MCF 10A (cell line): ENCODE data around the gene TAF3. TPM values are rescaled to one million over a fixed set of nuclear protein-coding genes. Genes with fewer than 3 reads are reported as not detected.

Source experiments
- BruUV-seq: library from RNA; stranded (reverse); fragments of 400-500 nt; replicated peaks from 2 replicates; lab custom pipeline; 2021; lab: Mats Ljungman, UMichigan
- CTCF ChIA-PET: fragments of 300-600 bp; sonication (Branson Sonifier 250); formaldehyde crosslinking; extraction: SDS; loops from one replicate; lab custom pipeline; 2021; ENCODE audit warnings: antibody characterized with exemption, inconsistent platforms; lab: Yijun Ruan, JAX
- POLR2A ChIA-PET: fragments of 300-600, 350-650 bp; sonication (Branson Sonifier 250); formaldehyde crosslinking; extraction: SDS; loops from one replicate; lab custom pipeline; 2020; ENCODE audit warnings: antibody characterized with exemption, inconsistent platforms; lab: Yijun Ruan, JAX
- DNase-seq: peaks from one replicate; pipeline ENCODE4 v3.0.0-alpha.2; 2018; ENCODE audit not compliant: unreplicated experiment
- H3K27ac Mint-ChIP-seq: one replicate; pipeline ENCODE4 v1.8.0; 2022; ENCODE audit warnings: mild to moderate bottlenecking, low read depth, mixed read lengths; ENCODE audit not compliant: unreplicated experiment
- H3K27me3 Mint-ChIP-seq: one replicate; pipeline ENCODE4 v1.8.0; 2022; ENCODE audit warnings: mixed read lengths; ENCODE audit not compliant: insufficient read depth, unreplicated experiment
- H3K36me3 Mint-ChIP-seq: one replicate; pipeline ENCODE4 v1.8.0; 2022; ENCODE audit warnings: mild to moderate bottlenecking, moderate library complexity, mixed read lengths; ENCODE audit not compliant: insufficient read depth, unreplicated experiment
- H3K4me1 Mint-ChIP-seq: one replicate; pipeline ENCODE4 v1.8.0; 2022; ENCODE audit warnings: mixed read lengths; ENCODE audit not compliant: insufficient read depth, unreplicated experiment
- H3K4me3 Mint-ChIP-seq: one replicate; pipeline ENCODE4 v1.8.0; 2022; ENCODE audit warnings: mild to moderate bottlenecking, moderate library complexity, mixed read lengths; ENCODE audit not compliant: unreplicated experiment
- H3K9me3 Mint-ChIP-seq: one replicate; pipeline ENCODE4 v1.8.0; 2022; ENCODE audit warnings: mixed read lengths; ENCODE audit not compliant: unreplicated experiment
- intact Hi-C: fragments of 100-400 bp; cut with micrococcal nuclease; formaldehyde crosslinking; loops from 2 replicates; pipeline ENCODE4 v1.14.1; 2022
- total RNA-seq: library from RNA; stranded (reverse); gene quantifications from 2 replicates; pipeline ENCODE4 v1.2.3, GENCODE V29; 2022
- TF ChIP-seq, protein P1 (sequence below): fragments of 200-600 bp; IDR thresholded peaks from one replicate; pipeline ENCODE4 v1.8.0; 2022; ENCODE audit warnings: antibody characterized with exemption, mild to moderate bottlenecking; ENCODE audit not compliant: unreplicated experiment

TAF3 gene
- total RNA-seq, 1 experiment from 2014 or later: 9.9 TPM

DNA sequence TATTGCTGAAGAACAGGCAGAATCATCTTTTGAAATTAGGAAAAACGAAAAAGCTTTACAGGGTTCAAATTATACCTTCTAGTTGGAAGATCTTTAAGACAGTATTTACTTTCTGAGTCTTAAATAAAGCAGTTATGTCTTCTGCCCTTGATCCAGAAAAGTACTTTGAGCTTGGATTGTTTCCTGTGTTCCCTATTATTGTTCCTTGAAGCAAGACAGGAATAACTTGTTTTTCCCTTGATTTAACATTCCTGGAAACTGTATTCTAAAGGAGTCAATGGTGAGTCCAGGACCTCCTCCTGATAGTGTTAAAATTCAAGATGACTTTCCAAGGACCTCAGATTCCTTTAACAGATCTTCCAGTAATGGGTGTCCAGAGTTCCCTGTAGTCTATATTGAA lies 161.9 kb downstream of the TAF3 start:
- TF ChIP-seq, protein P1, sequence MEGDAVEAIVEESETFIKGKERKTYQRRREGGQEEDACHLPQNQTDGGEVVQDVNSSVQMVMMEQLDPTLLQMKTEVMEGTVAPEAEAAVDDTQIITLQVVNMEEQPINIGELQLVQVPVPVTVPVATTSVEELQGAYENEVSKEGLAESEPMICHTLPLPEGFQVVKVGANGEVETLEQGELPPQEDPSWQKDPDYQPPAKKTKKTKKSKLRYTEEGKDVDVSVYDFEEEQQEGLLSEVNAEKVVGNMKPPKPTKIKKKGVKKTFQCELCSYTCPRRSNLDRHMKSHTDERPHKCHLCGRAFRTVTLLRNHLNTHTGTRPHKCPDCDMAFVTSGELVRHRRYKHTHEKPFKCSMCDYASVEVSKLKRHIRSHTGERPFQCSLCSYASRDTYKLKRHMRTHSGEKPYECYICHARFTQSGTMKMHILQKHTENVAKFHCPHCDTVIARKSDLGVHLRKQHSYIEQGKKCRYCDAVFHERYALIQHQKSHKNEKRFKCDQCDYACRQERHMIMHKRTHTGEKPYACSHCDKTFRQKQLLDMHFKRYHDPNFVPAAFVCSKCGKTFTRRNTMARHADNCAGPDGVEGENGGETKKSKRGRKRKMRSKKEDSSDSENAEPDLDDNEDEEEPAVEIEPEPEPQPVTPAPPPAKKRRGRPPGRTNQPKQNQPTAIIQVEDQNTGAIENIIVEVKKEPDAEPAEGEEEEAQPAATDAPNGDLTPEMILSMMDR: no peak
- Mint-ChIP-seq H3K27ac (no peak overlapping the region), H3K9me3 (no peaks in the 10 kb centered on the region), H3K27me3 (no peaks in the 10 kb centered on the region), H3K4me3 (no peak overlapping the region), H3K4me1 (no peaks in the 10 kb centered on the region), H3K36me3 (no peaks in the 10 kb centered on the region)
- POLR2A ChIA-PET: interaction anchor here (0.6 kb wide), 1 partner anchor 33 kb away, joined by 3 read pairs; no protein-coding TSS in a partner anchor
- no TSS peak for BruUV-seq
- CTCF ChIA-PET: no interaction called here
- no peak for DNase-seq
- intact Hi-C loops: no loop called here

DNA sequence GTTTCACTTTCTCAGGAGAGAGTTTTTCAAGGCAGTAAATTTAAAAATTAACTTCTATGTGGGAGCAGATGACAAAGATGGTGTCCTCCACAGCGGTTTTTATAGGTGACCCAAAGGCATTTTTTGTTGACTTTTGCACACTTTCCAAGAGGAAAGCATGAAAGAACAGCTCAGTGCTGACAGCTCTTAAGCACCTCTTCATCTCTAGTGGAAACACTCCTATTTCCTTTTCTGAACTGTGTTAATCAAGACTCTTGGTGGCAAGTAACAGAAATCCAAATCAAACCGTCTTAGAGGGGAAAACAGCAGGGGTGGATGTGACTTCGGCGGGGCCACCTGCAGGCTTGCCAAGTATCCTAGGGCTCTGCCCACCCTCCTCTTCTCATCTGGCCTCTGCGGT lies 164.4 kb downstream of the TAF3 start:
- CTCF ChIA-PET: no interaction called here
- no peaks in the 10 kb centered on the region for H3K9me3 Mint-ChIP-seq

DNA sequence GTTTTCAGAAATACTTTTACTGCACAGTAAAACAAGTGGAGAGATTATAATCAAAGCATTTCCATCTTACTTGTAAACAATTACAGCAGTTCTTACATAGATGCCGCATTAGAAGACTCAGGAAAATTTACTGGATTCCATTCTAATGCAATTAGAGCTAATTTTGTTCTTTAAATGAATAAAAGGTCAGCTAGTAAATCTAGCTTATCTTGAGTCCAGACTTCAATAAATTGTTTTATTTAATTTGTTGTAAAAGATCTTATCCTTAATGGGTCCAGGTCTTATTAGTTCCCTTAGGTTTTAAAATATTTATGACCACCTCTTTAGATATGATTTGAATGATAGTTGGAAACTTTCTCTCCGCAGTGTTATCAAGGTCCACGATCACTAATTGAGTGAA lies 166.0 kb downstream of the TAF3 start:
- ChIA-PET POLR2A (no interaction called here), CTCF (interaction anchor here (1.2 kb wide), 1 partner anchor 1226 kb away, joined by 3 read pairs; no protein-coding TSS in a partner anchor)
- no TSS peak for BruUV-seq
- Mint-ChIP-seq H3K27me3 (no peaks in the 10 kb centered on the region), H3K9me3 (no peaks in the 10 kb centered on the region), H3K4me1 (peaks cover 16% of the 10 kb centered on the region), H3K27ac (no peak overlapping the region), H3K36me3 (peaks cover 7% of the 10 kb centered on the region), H3K4me3 (no peak overlapping the region)
- DNase-seq: no peak
- TF ChIP-seq, protein P1: no peak
- intact Hi-C loops: no loop called here

More for the DNA sequence above, 164.4 kb downstream of the TAF3 start:
- POLR2A ChIA-PET: no interaction called here
- TF ChIP-seq, protein P1: no peak
- Mint-ChIP-seq H3K27ac (no peak overlapping the region), H3K4me1 (peaks cover 16% of the 10 kb centered on the region), H3K36me3 (peaks cover 7% of the 10 kb centered on the region), H3K4me3 (no peak overlapping the region), H3K27me3 (no peaks in the 10 kb centered on the region)
- no TSS peak for BruUV-seq
- no peak for DNase-seq
- intact Hi-C loops: no loop called here

DNA sequence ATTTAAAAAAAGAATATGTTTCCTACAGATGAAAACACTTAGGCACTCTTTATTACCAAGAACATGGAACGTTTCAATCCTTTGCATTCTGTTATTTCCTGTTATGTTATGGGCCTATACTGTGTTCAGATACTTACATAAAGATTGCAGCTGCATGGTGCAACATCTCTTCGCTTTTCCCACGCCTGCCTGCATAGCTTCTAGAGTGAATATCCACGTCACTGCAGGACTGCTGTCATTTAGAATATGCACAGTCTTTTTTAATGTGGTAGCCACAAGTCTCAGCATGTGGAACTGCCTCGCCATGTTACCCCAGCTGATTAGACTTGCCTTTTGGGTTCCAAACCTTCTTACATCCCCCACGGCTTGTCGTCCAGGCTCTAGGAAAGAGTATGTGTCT lies 166.6 kb downstream of the TAF3 start:
- Mint-ChIP-seq H3K9me3 (no peaks in the 10 kb centered on the region), H3K27me3 (no peaks in the 10 kb centered on the region), H3K27ac (peak overlapping the region; percentile 18), H3K4me1 (peaks cover 16% of the 10 kb centered on the region), H3K36me3 (peaks cover 7% of the 10 kb centered on the region), H3K4me3 (no peak overlapping the region)
- BruUV-seq: no TSS peak
- ChIA-PET CTCF (no interaction called here), POLR2A (no interaction called here)
- intact Hi-C loops: no loop called here
- DNase-seq: no peak
- TF ChIP-seq, protein P1: no peak
